ENCODE data around the gene NUDT14.

NUDT14 gene

GRCh38 chr14:105210266-105211025 is 29.3 kb upstream of the NUDT14 start:
- Histone ChIP-seq H3K36me3 (ENCODE audit: insufficient read depth, low read length) (peaks cover 7% of the 10 kb centered on the region), H3K27ac (ENCODE audit: low read depth, low read length) (no peak overlapping the region), H3K4me1 (ENCODE audit: insufficient read depth, low read length) (peaks cover 4% of the 10 kb centered on the region), H3K27me3 (ENCODE audit: control insufficient read depth in 1 of 2, insufficient read depth in 2 of 2, low read length in 2 of 2) (no peaks in the 10 kb centered on the region), H3K9me3 (ENCODE audit: low read length) (no peaks in the 10 kb centered on the region), H3K4me3 (ENCODE audit: low read depth in 1 of 2, low read length in 2 of 2) (no peak overlapping the region), H3K9ac (ENCODE audit: low read length) (no peak overlapping the region)

GRCh38 chr14:105209646-105210045 is 28.5 kb upstream of the NUDT14 start:
- Histone ChIP-seq H3K4me1 (ENCODE audit: insufficient read depth, low read length) (peaks cover 10% of the 10 kb centered on the region), H3K4me3 (ENCODE audit: low read depth in 1 of 2, low read length in 2 of 2) (no peak overlapping the region), H3K9ac (ENCODE audit: low read length) (no peak overlapping the region), H3K27me3 (ENCODE audit: control insufficient read depth in 1 of 2, insufficient read depth in 2 of 2, low read length in 2 of 2) (no peaks in the 10 kb centered on the region), H3K27ac (ENCODE audit: low read depth, low read length) (no peak overlapping the region), H3K9me3 (ENCODE audit: low read length) (no peaks in the 10 kb centered on the region), H3K36me3 (ENCODE audit: insufficient read depth, low read length) (peaks cover 7% of the 10 kb centered on the region)

GRCh38 chr14:105209091-105209490 is 28.0 kb upstream of the NUDT14 start:
- Histone ChIP-seq H3K4me1 (ENCODE audit: insufficient read depth, low read length) (peaks cover 16% of the 10 kb centered on the region), H3K27me3 (ENCODE audit: control insufficient read depth in 1 of 2, insufficient read depth in 2 of 2, low read length in 2 of 2) (no peaks in the 10 kb centered on the region), H3K36me3 (ENCODE audit: insufficient read depth, low read length) (peaks cover 7% of the 10 kb centered on the region), H3K4me3 (ENCODE audit: low read depth in 1 of 2, low read length in 2 of 2) (no peak overlapping the region), H3K27ac (ENCODE audit: low read depth, low read length) (no peak overlapping the region), H3K9ac (ENCODE audit: low read length) (no peak overlapping the region), H3K9me3 (ENCODE audit: low read length) (no peaks in the 10 kb centered on the region)

- H3K4me3 ChIP-seq (ENCODE audit: low read depth in 1 of 2, low read length in 2 of 2): no peak overlapping the region
- peaks cover 20% of the 10 kb centered on the region for H3K4me1 ChIP-seq (ENCODE audit: insufficient read depth, low read length)
- H3K36me3 ChIP-seq (ENCODE audit: insufficient read depth, low read length): peaks cover 7% of the 10 kb centered on the region
- no peak overlapping the region for H3K9ac ChIP-seq (ENCODE audit: low read length)
- H3K27me3 ChIP-seq (ENCODE audit: control insufficient read depth in 1 of 2, insufficient read depth in 2 of 2, low read length in 2 of 2): no peaks in the 10 kb centered on the region
- H3K27ac ChIP-seq (ENCODE audit: low read depth, low read length): no peak overlapping the region
- no peaks in the 10 kb centered on the region for H3K9me3 ChIP-seq (ENCODE audit: low read length)
These were observed 27.6 kb upstream of the NUDT14 start for GRCh38 chr14:105208738-105209075.

GRCh38 chr14:105207996-105208737 is 27.1 kb upstream of the NUDT14 start:
- Histone ChIP-seq H3K36me3 (ENCODE audit: insufficient read depth, low read length) (peaks cover 7% of the 10 kb centered on the region), H3K9me3 (ENCODE audit: low read length) (no peaks in the 10 kb centered on the region), H3K27ac (ENCODE audit: low read depth, low read length) (no peak overlapping the region), H3K4me3 (ENCODE audit: low read depth in 1 of 2, low read length in 2 of 2) (no peak overlapping the region), H3K9ac (ENCODE audit: low read length) (no peak overlapping the region), H3K27me3 (ENCODE audit: control insufficient read depth in 1 of 2, insufficient read depth in 2 of 2, low read length in 2 of 2) (peaks cover 0 to 2% of the 10 kb centered on the region in 2 donors), H3K4me1 (ENCODE audit: insufficient read depth, low read length) (peaks cover 20% of the 10 kb centered on the region)

- Histone ChIP-seq H3K27ac (ENCODE audit: low read depth, low read length) (no peak overlapping the region), H3K36me3 (ENCODE audit: insufficient read depth, low read length) (peaks cover 7% of the 10 kb centered on the region), H3K9me3 (ENCODE audit: low read length) (no peaks in the 10 kb centered on the region), H3K4me3 (ENCODE audit: low read depth in 1 of 2, low read length in 2 of 2) (no peak overlapping the region), H3K4me1 (ENCODE audit: insufficient read depth, low read length) (peaks cover 20% of the 10 kb centered on the region), H3K9ac (ENCODE audit: low read length) (no peak overlapping the region), H3K27me3 (ENCODE audit: control insufficient read depth in 1 of 2, insufficient read depth in 2 of 2, low read length in 2 of 2) (peaks cover 0 to 8% of the 10 kb centered on the region in 2 donors)
These were observed 26.4 kb upstream of the NUDT14 start for GRCh38 chr14:105207460-105207901.

- no peaks in the 10 kb centered on the region for H3K9me3 ChIP-seq (ENCODE audit: low read length)
- no peak overlapping the region for H3K9ac ChIP-seq (ENCODE audit: low read length)
- peaks cover 0 to 14% of the 10 kb centered on the region in 2 donors for H3K27me3 ChIP-seq (ENCODE audit: control insufficient read depth in 1 of 2, insufficient read depth in 2 of 2, low read length in 2 of 2)
- H3K4me3 ChIP-seq (ENCODE audit: low read depth in 1 of 2, low read length in 2 of 2): no peak overlapping the region
- peaks cover 20% of the 10 kb centered on the region for H3K4me1 ChIP-seq (ENCODE audit: insufficient read depth, low read length)
- H3K27ac ChIP-seq (ENCODE audit: low read depth, low read length): no peak overlapping the region
- peaks cover 7% of the 10 kb centered on the region for H3K36me3 ChIP-seq (ENCODE audit: insufficient read depth, low read length)
These were observed 25.8 kb upstream of the NUDT14 start for GRCh38 chr14:105206873-105207272.

- Histone ChIP-seq H3K9ac (ENCODE audit: low read length) (no peak overlapping the region), H3K27ac (ENCODE audit: low read depth, low read length) (no peak overlapping the region), H3K4me3 (ENCODE audit: low read depth in 1 of 2, low read length in 2 of 2) (no peak overlapping the region), H3K36me3 (ENCODE audit: insufficient read depth, low read length) (no peaks in the 10 kb centered on the region), H3K27me3 (ENCODE audit: control insufficient read depth in 1 of 2, insufficient read depth in 2 of 2, low read length in 2 of 2) (peaks cover 6 to 25% of the 10 kb centered on the region in 2 donors), H3K4me1 (ENCODE audit: insufficient read depth, low read length) (peaks cover 20% of the 10 kb centered on the region), H3K9me3 (ENCODE audit: low read length) (no peaks in the 10 kb centered on the region)
These were observed 24.6 kb upstream of the NUDT14 start for GRCh38 chr14:105205673-105206208.

- peaks cover 11 to 32% of the 10 kb centered on the region in 2 donors for H3K27me3 ChIP-seq (ENCODE audit: control insufficient read depth in 1 of 2, insufficient read depth in 2 of 2, low read length in 2 of 2)
- no peaks in the 10 kb centered on the region for H3K36me3 ChIP-seq (ENCODE audit: insufficient read depth, low read length)
- no peaks in the 10 kb centered on the region for H3K9me3 ChIP-seq (ENCODE audit: low read length)
- H3K4me3 ChIP-seq (ENCODE audit: low read depth in 1 of 2, low read length in 2 of 2): no peak overlapping the region
- no peak overlapping the region for H3K27ac ChIP-seq (ENCODE audit: low read depth, low read length)
- peaks cover 20% of the 10 kb centered on the region for H3K4me1 ChIP-seq (ENCODE audit: insufficient read depth, low read length)
- no peak overlapping the region for H3K9ac ChIP-seq (ENCODE audit: low read length)
These were observed 24.0 kb upstream of the NUDT14 start for GRCh38 chr14:105204931-105205672.

- H3K4me3 ChIP-seq (ENCODE audit: low read depth in 1 of 2, low read length in 2 of 2): no peak overlapping the region
- H3K9me3 ChIP-seq (ENCODE audit: low read length): no peaks in the 10 kb centered on the region
- no peak overlapping the region for H3K27ac ChIP-seq (ENCODE audit: low read depth, low read length)
- no peaks in the 10 kb centered on the region for H3K36me3 ChIP-seq (ENCODE audit: insufficient read depth, low read length)
- H3K27me3 ChIP-seq (ENCODE audit: control insufficient read depth in 1 of 2, insufficient read depth in 2 of 2, low read length in 2 of 2): peaks cover 18 to 39% of the 10 kb centered on the region in 2 donors
- H3K4me1 ChIP-seq (ENCODE audit: insufficient read depth, low read length): peaks cover 20% of the 10 kb centered on the region
- no peak overlapping the region for H3K9ac ChIP-seq (ENCODE audit: low read length)
These were observed 23.3 kb upstream of the NUDT14 start for GRCh38 chr14:105204206-105204930.
